Activated naive CD8-positive, alpha-beta T cell (primary cell): ENCODE measurements around the gene ST6GALNAC3.

Source experiments
- H3K27ac Mint-ChIP-seq: one replicate; pipeline ENCODE4 v1.8.0; 2021; ENCODE audit warnings: mixed read lengths
- H3K27me3 Mint-ChIP-seq: one replicate; pipeline ENCODE4 v1.8.0; 2021; ENCODE audit warnings: mixed read lengths
- H3K36me3 Mint-ChIP-seq: one replicate; pipeline ENCODE4 v1.8.0; 2021; ENCODE audit warnings: mixed read lengths
- H3K4me1 Mint-ChIP-seq: one replicate; pipeline ENCODE4 v1.8.0; 2021; ENCODE audit warnings: low read depth, mixed read lengths
- H3K4me3 Mint-ChIP-seq: one replicate; pipeline ENCODE4 v1.8.0; 2021; ENCODE audit warnings: mild to moderate bottlenecking, mixed read lengths
- H3K9me3 Mint-ChIP-seq: one replicate; pipeline ENCODE4 v1.8.0; 2021; ENCODE audit warnings: low read depth, mixed read lengths

Gene ST6GALNAC3

GRCh38 chr1:76291191-76291590 lies 216.6 kb downstream of the ST6GALNAC3 start:
- Mint-ChIP-seq H3K4me3 (no peak overlapping the region), H3K9me3 (no peaks in the 10 kb centered on the region), H3K27ac (no peak overlapping the region), H3K4me1 (peaks cover 87% of the 10 kb centered on the region), H3K27me3 (no peaks in the 10 kb centered on the region), H3K36me3 (peaks cover 2% of the 10 kb centered on the region)

GRCh38 chr1:76291737-76292136 lies 217.2 kb downstream of the ST6GALNAC3 start:
- Mint-ChIP-seq H3K4me3 (no peak overlapping the region), H3K4me1 (peaks cover 84% of the 10 kb centered on the region), H3K27me3 (no peaks in the 10 kb centered on the region), H3K36me3 (peaks cover 2% of the 10 kb centered on the region), H3K9me3 (no peaks in the 10 kb centered on the region), H3K27ac (peak overlapping the region; percentile 14)

GRCh38 chr1:76292418-76293184 lies 218.1 kb downstream of the ST6GALNAC3 start:
- Mint-ChIP-seq H3K4me3 (no peak overlapping the region), H3K36me3 (peaks cover 2% of the 10 kb centered on the region), H3K9me3 (no peaks in the 10 kb centered on the region), H3K4me1 (peaks cover 76% of the 10 kb centered on the region), H3K27ac (peak overlapping the region; percentile 72), H3K27me3 (no peaks in the 10 kb centered on the region)

- Mint-ChIP-seq H3K9me3 (no peaks in the 10 kb centered on the region), H3K4me1 (peaks cover 69% of the 10 kb centered on the region), H3K27ac (peak overlapping the region; percentile 72)
Observed at GRCh38 chr1:76293831-76294230, 219.3 kb downstream of the ST6GALNAC3 start.

GRCh38 chr1:76294482-76295194 lies 220.1 kb downstream of the ST6GALNAC3 start:
- H3K27me3 Mint-ChIP-seq: no peaks in the 10 kb centered on the region
- H3K4me1 Mint-ChIP-seq: peaks cover 67% of the 10 kb centered on the region
- H3K27ac Mint-ChIP-seq: peak overlapping the region; percentile 80
- H3K4me3 Mint-ChIP-seq: peak overlapping the region; percentile 27
- H3K36me3 Mint-ChIP-seq: no peaks in the 10 kb centered on the region
- H3K9me3 Mint-ChIP-seq: no peaks in the 10 kb centered on the region

More at GRCh38 chr1:76293831-76294230, 219.3 kb downstream of the ST6GALNAC3 start:
- Mint-ChIP-seq H3K36me3 (peaks cover 2% of the 10 kb centered on the region), H3K27me3 (no peaks in the 10 kb centered on the region), H3K4me3 (peak overlapping the region; percentile 24)

GRCh38 chr1:76298399-76298798 lies 223.9 kb downstream of the ST6GALNAC3 start:
- Mint-ChIP-seq H3K9me3 (no peaks in the 10 kb centered on the region), H3K27ac (no peak overlapping the region), H3K36me3 (no peaks in the 10 kb centered on the region), H3K27me3 (no peaks in the 10 kb centered on the region), H3K4me3 (no peak overlapping the region), H3K4me1 (peaks cover 65% of the 10 kb centered on the region)

- Mint-ChIP-seq H3K9me3 (no peaks in the 10 kb centered on the region), H3K27me3 (no peaks in the 10 kb centered on the region), H3K27ac (no peak overlapping the region), H3K4me3 (no peak overlapping the region), H3K4me1 (peaks cover 59% of the 10 kb centered on the region), H3K36me3 (no peaks in the 10 kb centered on the region)
Observed at GRCh38 chr1:76299036-76299435, 224.5 kb downstream of the ST6GALNAC3 start.

GRCh38 chr1:76300556-76300955 lies 226.0 kb downstream of the ST6GALNAC3 start:
- peak overlapping the region; percentile 31 for H3K4me3 Mint-ChIP-seq
- H3K36me3 Mint-ChIP-seq: no peaks in the 10 kb centered on the region
- peaks cover 45% of the 10 kb centered on the region for H3K4me1 Mint-ChIP-seq
- peak overlapping the region; percentile 74 for H3K27ac Mint-ChIP-seq
- H3K27me3 Mint-ChIP-seq: no peaks in the 10 kb centered on the region
- no peaks in the 10 kb centered on the region for H3K9me3 Mint-ChIP-seq

- Mint-ChIP-seq H3K4me3 (no peak overlapping the region), H3K9me3 (no peaks in the 10 kb centered on the region), H3K27ac (no peak overlapping the region), H3K36me3 (peaks cover 2% of the 10 kb centered on the region), H3K4me1 (peaks cover 35% of the 10 kb centered on the region), H3K27me3 (no peaks in the 10 kb centered on the region)
Observed at GRCh38 chr1:76302711-76303339, 228.3 kb downstream of the ST6GALNAC3 start.

- H3K36me3 Mint-ChIP-seq: peaks cover 4% of the 10 kb centered on the region
- H3K4me3 Mint-ChIP-seq: no peak overlapping the region
- H3K27me3 Mint-ChIP-seq: no peaks in the 10 kb centered on the region
- H3K4me1 Mint-ChIP-seq: peaks cover 33% of the 10 kb centered on the region
- H3K27ac Mint-ChIP-seq: no peak overlapping the region
- no peaks in the 10 kb centered on the region for H3K9me3 Mint-ChIP-seq
Observed at GRCh38 chr1:76303340-76303717, 228.8 kb downstream of the ST6GALNAC3 start.

- Mint-ChIP-seq H3K9me3 (no peaks in the 10 kb centered on the region), H3K36me3 (peaks cover 14% of the 10 kb centered on the region), H3K27me3 (no peaks in the 10 kb centered on the region), H3K27ac (no peak overlapping the region), H3K4me3 (no peak overlapping the region), H3K4me1 (no peaks in the 10 kb centered on the region)
Observed at GRCh38 chr1:76313304-76313703, 238.8 kb downstream of the ST6GALNAC3 start.

GRCh38 chr1:76314730-76315129 lies 240.2 kb downstream of the ST6GALNAC3 start:
- Mint-ChIP-seq H3K36me3 (peaks cover 7% of the 10 kb centered on the region), H3K27me3 (no peaks in the 10 kb centered on the region), H3K9me3 (no peaks in the 10 kb centered on the region), H3K4me1 (no peaks in the 10 kb centered on the region), H3K27ac (no peak overlapping the region), H3K4me3 (no peak overlapping the region)

GRCh38 chr1:76317299-76317900 lies 242.9 kb downstream of the ST6GALNAC3 start:
- no peak overlapping the region for H3K27ac Mint-ChIP-seq
- peaks cover 10% of the 10 kb centered on the region for H3K36me3 Mint-ChIP-seq
- no peaks in the 10 kb centered on the region for H3K27me3 Mint-ChIP-seq
- no peak overlapping the region for H3K4me3 Mint-ChIP-seq
- no peaks in the 10 kb centered on the region for H3K4me1 Mint-ChIP-seq
- no peaks in the 10 kb centered on the region for H3K9me3 Mint-ChIP-seq

GRCh38 chr1:76330991-76331603 lies 256.6 kb downstream of the ST6GALNAC3 start:
- Mint-ChIP-seq H3K4me1 (peaks cover 18% of the 10 kb centered on the region), H3K9me3 (no peaks in the 10 kb centered on the region), H3K27ac (peak overlapping the region; percentile 2), H3K27me3 (no peaks in the 10 kb centered on the region), H3K4me3 (no peak overlapping the region), H3K36me3 (peaks cover 1% of the 10 kb centered on the region)
